ENCODE results near the gene EEFSEC.

Gene EEFSEC

GRCh38 chr3:128232376-128233178 is 79.3 kb downstream of the EEFSEC start:
- Histone ChIP-seq H3K9me3 (replicated peaks; ENCODE audit: insufficient read depth, low read length) (no peaks in the 10 kb centered on the region), H3K27me3 (replicated peaks; ENCODE audit: insufficient read depth, low read length) (no peaks in the 10 kb centered on the region), H3K79me2 (ENCODE audit: low read length) (peaks cover 3% of the 10 kb centered on the region; the same call in 1 of the 2 replicates), H3K4me2 (ENCODE audit: low read depth, low read length) (no peak overlapping the region), H2AFZ (ENCODE audit: low read length) (no peak overlapping the region), H3K4me3 (ENCODE audit: low read length) (no peak overlapping the region), H3K36me3 (replicated peaks; ENCODE audit: insufficient read depth, low read length) (no peaks in the 10 kb centered on the region), H3K27ac (ENCODE audit: low read length) (no peak overlapping the region), H3K9me2 (replicated peaks; ENCODE audit: insufficient read depth, low read length) (no peaks in the 10 kb centered on the region), H4K20me1 (ENCODE audit: insufficient read depth, low read length) (no peaks in the 10 kb centered on the region), H3K4me1 (ENCODE audit: low read length) (no peaks in the 10 kb centered on the region), H3K9ac (ENCODE audit: low read length) (no peak overlapping the region), H3F3A (ENCODE audit: insufficient read depth, low read length) (no peaks in the 10 kb centered on the region)
- TF ChIP-seq CTCF (IDR thresholded peaks at IDR 0.05; ENCODE audit: low read length) (no peak), EZH2phosphoT487 (IDR thresholded peaks at IDR 0.05; ENCODE audit: low read length) (no peak), EZH2 (optimal IDR thresholded peaks at IDR 0.05; ENCODE audit: low read depth, low read length) (no peak)
- no peak for DNase-seq

- Histone ChIP-seq H3K9me2 (replicated peaks; ENCODE audit: insufficient read depth, low read length) (no peaks in the 10 kb centered on the region), H3K36me3 (replicated peaks; ENCODE audit: insufficient read depth, low read length) (no peaks in the 10 kb centered on the region), H3F3A (ENCODE audit: insufficient read depth, low read length) (no peaks in the 10 kb centered on the region), H3K9me3 (replicated peaks; ENCODE audit: insufficient read depth, low read length) (no peaks in the 10 kb centered on the region), H3K79me2 (ENCODE audit: low read length) (peaks cover 3% of the 10 kb centered on the region; the same call in 1 of the 2 replicates), H3K4me2 (ENCODE audit: low read depth, low read length) (no peak overlapping the region), H4K20me1 (ENCODE audit: insufficient read depth, low read length) (no peaks in the 10 kb centered on the region; the same call in 1 of the 2 replicates), H3K4me1 (ENCODE audit: low read length) (no peaks in the 10 kb centered on the region), H3K4me3 (ENCODE audit: low read length) (no peak overlapping the region), H3K9ac (ENCODE audit: low read length) (no peak overlapping the region), H3K27me3 (replicated peaks; ENCODE audit: insufficient read depth, low read length) (no peaks in the 10 kb centered on the region), H2AFZ (ENCODE audit: low read length) (no peak overlapping the region), H3K27ac (ENCODE audit: low read length) (no peak overlapping the region)
- TF ChIP-seq CTCF (IDR thresholded peaks at IDR 0.05; ENCODE audit: low read length) = no peak
- no peak for TF ChIP-seq EZH2 (optimal IDR thresholded peaks at IDR 0.05; ENCODE audit: low read depth, low read length)
- TF ChIP-seq EZH2phosphoT487 (IDR thresholded peaks at IDR 0.05; ENCODE audit: low read length) = no peak
- no peak for DNase-seq
These were observed 82.1 kb downstream of the EEFSEC start for GRCh38 chr3:128235207-128235926.

GRCh38 chr3:128236657-128237056 is 83.4 kb downstream of the EEFSEC start:
- H3K4me2 ChIP-seq (ENCODE audit: low read depth, low read length) = no peak overlapping the region
- H3K9ac ChIP-seq (ENCODE audit: low read length) = no peak overlapping the region
- H3K27me3 ChIP-seq (replicated peaks; ENCODE audit: insufficient read depth, low read length) = no peaks in the 10 kb centered on the region
- H3K79me2 ChIP-seq (ENCODE audit: low read length) = peaks cover 3% of the 10 kb centered on the region; the same call in 1 of the 2 replicates
- H3K4me1 ChIP-seq (ENCODE audit: low read length) = no peaks in the 10 kb centered on the region
- H3K36me3 ChIP-seq (replicated peaks; ENCODE audit: insufficient read depth, low read length) = no peaks in the 10 kb centered on the region
- no peaks in the 10 kb centered on the region for H3K9me3 ChIP-seq (replicated peaks; ENCODE audit: insufficient read depth, low read length)
- TF ChIP-seq CTCF (IDR thresholded peaks at IDR 0.05; ENCODE audit: low read length) (no peak), EZH2 (optimal IDR thresholded peaks at IDR 0.05; ENCODE audit: low read depth, low read length) (no peak), EZH2phosphoT487 (IDR thresholded peaks at IDR 0.05; ENCODE audit: low read length) (no peak)
- DNase-seq = no peak
- H2AFZ ChIP-seq (ENCODE audit: low read length) = no peak overlapping the region
- H3F3A ChIP-seq (ENCODE audit: insufficient read depth, low read length) = no peaks in the 10 kb centered on the region
- H3K27ac ChIP-seq (ENCODE audit: low read length) = no peak overlapping the region
- no peaks in the 10 kb centered on the region; the same call in 1 of the 2 replicates for H4K20me1 ChIP-seq (ENCODE audit: insufficient read depth, low read length)
- H3K9me2 ChIP-seq (replicated peaks; ENCODE audit: insufficient read depth, low read length) = no peaks in the 10 kb centered on the region
- H3K4me3 ChIP-seq (ENCODE audit: low read length) = no peak overlapping the region

Data from MM.1S (cell line).